Neural progenitor cell (in vitro differentiated cells): ENCODE data around the gene GLP1R. TPM values are rescaled to one million over a fixed set of nuclear protein-coding genes. Genes with fewer than 3 reads are reported as not detected.

Experiments
- DNase-seq: peaks from one replicate; pipeline ENCODE4 v3.0.0-alpha.2; 2016; ENCODE audit warnings: low spot score
- H2AFZ ChIP-seq: fragments of 200-600 bp; sonication (generic); replicated peaks from 2 replicates; pipeline ENCODE4 v1.6.1; 2016; ENCODE audit warnings: antibody characterized with exemption
- H3F3A ChIP-seq: fragments of 200-600 bp; sonication (generic); 2 replicates; pipeline ENCODE4 v1.6.1; 2016; ENCODE audit warnings: antibody characterized with exemption, low read depth
- H3K27ac ChIP-seq: fragments of 200-600 bp; sonication (generic); 2 replicates; pipeline ENCODE4 v1.5.1; 2016; ENCODE audit warnings: mild to moderate bottlenecking
- H3K27me3 ChIP-seq: fragments of 200-600 bp; sonication (generic); 2 replicates; pipeline ENCODE4 v1.6.1; 2016; ENCODE audit warnings: mild to moderate bottlenecking, moderate library complexity
- H3K36me3 ChIP-seq: fragments of 200-600 bp; sonication (generic); 2 replicates; pipeline ENCODE4 v1.5.1; 2016
- H3K4me1 ChIP-seq: fragments of 200-600 bp; sonication (generic); 2 replicates; pipeline ENCODE4 v1.6.1; 2016; ENCODE audit warnings: mixed run types
- H3K4me2 ChIP-seq: fragments of 200-600 bp; sonication (generic); 2 replicates; pipeline ENCODE4 v1.6.1; 2016
- H3K4me3 ChIP-seq: fragments of 200-600 bp; sonication (generic); 2 replicates; pipeline ENCODE4 v1.5.1; 2016
- H3K79me2 ChIP-seq: fragments of 200-600 bp; sonication (generic); 2 replicates; pipeline ENCODE4 v1.6.1; 2016; ENCODE audit warnings: low read depth
- H3K9ac ChIP-seq: fragments of 200-600 bp; sonication (generic); 2 replicates; pipeline ENCODE4 v1.6.1; 2016
- H3K9me3 ChIP-seq: fragments of 200-600 bp; sonication (generic); 2 replicates; pipeline ENCODE4 v1.5.1; 2016; ENCODE audit warnings: low read depth
- H4K20me1 ChIP-seq: fragments of 200-600 bp; sonication (generic); 2 replicates; pipeline ENCODE4 v1.6.1; 2016; ENCODE audit warnings: low read depth
- H3K27ac Mint-ChIP-seq: 3 replicates; pipeline ENCODE4 v1.8.0; 2021; ENCODE audit warnings: mixed read lengths
- H3K27me3 Mint-ChIP-seq: 2 replicates; pipeline ENCODE4 v1.8.0; 2022; ENCODE audit warnings: low read depth, mild to moderate bottlenecking, inconsistent platforms, moderate library complexity, mixed read lengths; ENCODE audit not compliant: insufficient read depth
- H3K36me3 Mint-ChIP-seq: 3 replicates; pipeline ENCODE4 v1.8.0; 2021; ENCODE audit warnings: mixed read lengths
- H3K4me1 Mint-ChIP-seq: 3 replicates; pipeline ENCODE4 v1.8.0; 2021; ENCODE audit warnings: mixed read lengths
- H3K4me3 Mint-ChIP-seq: 3 replicates; pipeline ENCODE4 v1.8.0; 2021; ENCODE audit warnings: mild to moderate bottlenecking, moderate library complexity, mixed read lengths
- H3K9me3 Mint-ChIP-seq: 3 replicates; pipeline ENCODE4 v1.8.0; 2020; ENCODE audit warnings: mixed read lengths
- EZH2 ChIP-seq: fragments of 200-600 bp; sonication (generic); IDR thresholded peaks from 2 replicates; pipeline ENCODE4 v1.6.1; 2017; ENCODE audit warnings: antibody characterized with exemption, mild to moderate bottlenecking, moderate library complexity
- EZH2phosphoT487 ChIP-seq: fragments of 200-600 bp; sonication (generic); IDR thresholded peaks from 2 replicates; pipeline ENCODE4 v1.6.1; 2017; ENCODE audit warnings: antibody characterized with exemption
- total RNA-seq: library from RNA; depleted of rRNA; stranded (reverse); fragments of >200 nt; gene quantifications from 2 replicates; pipeline ENCODE4 v1.2.3, GENCODE V29; 2015; ENCODE audit warnings: low replicate concordance
- TF ChIP-seq, protein P1 (sequence below): fragments of 200-600 bp; sonication (generic); IDR thresholded peaks from 2 replicates; pipeline ENCODE4 v1.5.1; 2017; ENCODE audit warnings: antibody characterized with exemption, mild to moderate bottlenecking

GLP1R gene
- total RNA-seq, 1 donor from 2014 or later = 0.82 TPM

DNA sequence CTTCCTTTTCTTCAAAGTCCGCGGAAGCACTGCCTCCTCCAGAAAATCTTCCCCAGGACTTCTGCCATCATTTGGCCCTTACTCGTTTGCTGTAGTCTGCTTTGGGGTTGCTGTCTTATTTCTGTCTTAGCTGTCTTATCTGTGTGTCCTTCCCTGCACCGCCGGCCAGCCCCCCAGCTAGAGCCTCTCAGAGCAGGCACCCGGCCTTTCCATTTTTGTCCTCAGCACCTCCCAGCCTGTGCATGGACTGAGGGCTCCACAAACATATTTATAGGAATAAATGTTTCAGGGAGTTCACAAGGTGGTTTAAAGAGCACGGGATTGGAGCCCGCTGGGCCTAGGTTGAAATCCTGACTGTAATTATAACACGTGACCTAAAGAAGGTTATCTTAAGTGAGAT lies 8.1 kb downstream of the GLP1R start:
- H3K27me3 Mint-ChIP-seq = peaks cover 12% of the 10 kb centered on the region

DNA sequence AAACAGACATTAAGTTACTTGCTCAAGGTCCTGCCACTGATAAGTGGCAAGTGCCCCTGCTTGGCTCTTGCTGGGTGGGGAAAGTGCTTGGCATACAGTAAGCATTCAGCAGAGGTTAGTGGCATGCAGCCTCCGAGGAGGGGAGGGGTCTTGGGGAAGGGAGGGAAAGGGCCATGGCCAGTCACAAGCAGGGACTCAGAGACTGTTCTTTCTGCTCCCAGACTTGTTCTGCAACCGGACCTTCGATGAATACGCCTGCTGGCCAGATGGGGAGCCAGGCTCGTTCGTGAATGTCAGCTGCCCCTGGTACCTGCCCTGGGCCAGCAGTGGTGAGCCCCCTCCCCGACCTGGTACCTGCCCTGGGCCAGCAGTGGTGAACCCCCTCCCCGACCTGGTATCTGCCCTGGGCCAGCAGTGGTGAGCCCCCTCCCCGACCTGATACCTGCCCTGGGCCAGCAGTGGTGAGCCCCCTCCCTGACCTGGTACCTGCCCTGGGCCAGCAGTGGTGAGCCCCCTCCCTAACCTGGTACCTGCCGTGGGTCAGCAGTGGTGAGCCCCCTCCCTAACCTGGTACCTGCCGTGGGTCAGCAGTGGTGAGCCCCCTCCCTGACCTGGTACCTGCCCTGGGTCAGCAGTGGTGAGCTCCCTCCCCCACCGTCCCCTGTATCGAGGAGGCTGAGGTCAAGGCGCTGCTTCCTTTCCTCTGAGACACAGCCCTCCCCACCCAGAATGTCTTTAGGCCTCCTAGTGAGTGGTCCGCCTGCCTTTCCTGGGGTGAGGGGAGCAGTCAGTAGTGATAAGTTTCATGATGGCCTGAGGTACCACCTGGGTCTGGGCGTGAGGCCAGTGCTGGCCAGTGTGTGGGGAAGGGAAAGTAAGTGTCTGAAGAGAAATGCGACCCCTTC lies 8.9 kb downstream of the GLP1R start:
- Mint-ChIP-seq H3K9me3 (no peaks in the 10 kb centered on the region), H3K27ac (no peak overlapping the region), H3K4me3 (no peak overlapping the region), H3K27me3 (peaks cover 12% of the 10 kb centered on the region), H3K36me3 (no peaks in the 10 kb centered on the region), H3K4me1 (peaks cover 7% of the 10 kb centered on the region)
- H3K9ac ChIP-seq = no peak overlapping the region
- H3K27me3 ChIP-seq = no peaks in the 10 kb centered on the region
- no peaks in the 10 kb centered on the region for H3K4me1 ChIP-seq
- no peak overlapping the region for H2AFZ ChIP-seq
- DNase-seq = no peak
- H3K9me3 ChIP-seq = no peaks in the 10 kb centered on the region
- H3K79me2 ChIP-seq = no peaks in the 10 kb centered on the region
- H3K27ac ChIP-seq = no peak overlapping the region
- no peak overlapping the region for H3K4me3 ChIP-seq
- no peak overlapping the region for H3K4me2 ChIP-seq
- H4K20me1 ChIP-seq = no peaks in the 10 kb centered on the region
- TF ChIP-seq EZH2 (no peak), EZH2phosphoT487 (no peak)
- TF ChIP-seq, protein P1, sequence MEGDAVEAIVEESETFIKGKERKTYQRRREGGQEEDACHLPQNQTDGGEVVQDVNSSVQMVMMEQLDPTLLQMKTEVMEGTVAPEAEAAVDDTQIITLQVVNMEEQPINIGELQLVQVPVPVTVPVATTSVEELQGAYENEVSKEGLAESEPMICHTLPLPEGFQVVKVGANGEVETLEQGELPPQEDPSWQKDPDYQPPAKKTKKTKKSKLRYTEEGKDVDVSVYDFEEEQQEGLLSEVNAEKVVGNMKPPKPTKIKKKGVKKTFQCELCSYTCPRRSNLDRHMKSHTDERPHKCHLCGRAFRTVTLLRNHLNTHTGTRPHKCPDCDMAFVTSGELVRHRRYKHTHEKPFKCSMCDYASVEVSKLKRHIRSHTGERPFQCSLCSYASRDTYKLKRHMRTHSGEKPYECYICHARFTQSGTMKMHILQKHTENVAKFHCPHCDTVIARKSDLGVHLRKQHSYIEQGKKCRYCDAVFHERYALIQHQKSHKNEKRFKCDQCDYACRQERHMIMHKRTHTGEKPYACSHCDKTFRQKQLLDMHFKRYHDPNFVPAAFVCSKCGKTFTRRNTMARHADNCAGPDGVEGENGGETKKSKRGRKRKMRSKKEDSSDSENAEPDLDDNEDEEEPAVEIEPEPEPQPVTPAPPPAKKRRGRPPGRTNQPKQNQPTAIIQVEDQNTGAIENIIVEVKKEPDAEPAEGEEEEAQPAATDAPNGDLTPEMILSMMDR = no peak
- no peaks in the 10 kb centered on the region for H3K36me3 ChIP-seq
- no peaks in the 10 kb centered on the region for H3F3A ChIP-seq

More for the DNA sequence above, 8.1 kb downstream of the GLP1R start:
- Mint-ChIP-seq H3K27ac (no peak overlapping the region), H3K4me1 (peaks cover 4% of the 10 kb centered on the region), H3K9me3 (no peaks in the 10 kb centered on the region), H3K4me3 (no peak overlapping the region), H3K36me3 (no peaks in the 10 kb centered on the region)
- Histone ChIP-seq H3K4me2 (no peak overlapping the region), H2AFZ (no peak overlapping the region), H3K4me3 (no peak overlapping the region), H3K27ac (no peak overlapping the region), H4K20me1 (no peaks in the 10 kb centered on the region), H3K4me1 (no peaks in the 10 kb centered on the region), H3K79me2 (no peaks in the 10 kb centered on the region), H3K9me3 (no peaks in the 10 kb centered on the region), H3K36me3 (no peaks in the 10 kb centered on the region), H3K9ac (no peak overlapping the region), H3K27me3 (no peaks in the 10 kb centered on the region), H3F3A (no peaks in the 10 kb centered on the region)
- no peak for TF ChIP-seq EZH2
- TF ChIP-seq, protein P1 = no peak
- TF ChIP-seq EZH2phosphoT487 = no peak
- no peak for DNase-seq

DNA sequence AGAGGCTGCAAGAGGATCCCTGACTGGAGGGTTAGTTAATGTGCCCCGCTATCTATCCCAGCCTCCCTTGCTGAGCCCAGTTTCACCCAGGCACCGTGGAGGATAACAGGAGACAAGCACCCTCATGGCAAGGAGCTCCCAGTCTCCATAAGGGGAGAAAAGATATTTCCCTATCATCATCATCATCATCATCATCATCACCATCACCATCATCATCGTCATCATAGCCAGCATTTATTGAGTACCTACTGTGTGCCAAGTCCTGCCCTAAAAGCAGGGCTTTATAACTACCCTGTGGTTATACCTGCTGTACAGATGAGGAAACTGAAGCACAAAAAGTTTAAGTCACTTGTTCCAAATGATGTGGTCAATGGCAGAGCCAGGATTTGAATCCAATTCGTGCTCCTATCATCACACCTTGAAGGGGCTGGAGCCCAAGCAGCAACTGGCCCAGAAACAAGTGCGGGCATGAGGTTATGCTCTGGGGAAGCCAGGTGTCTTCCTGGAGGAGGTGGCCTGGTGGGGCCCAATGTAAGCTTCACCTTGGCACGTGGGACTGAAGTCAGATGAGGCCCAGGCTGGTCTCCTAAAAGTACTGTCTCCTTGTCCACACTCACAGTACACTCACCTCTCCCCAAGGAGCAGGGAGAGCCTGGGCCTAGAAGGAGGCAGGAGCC lies 10.0 kb downstream of the GLP1R start:
- H3K27me3 Mint-ChIP-seq = peaks cover 10% of the 10 kb centered on the region
- no peak for DNase-seq
- no peak overlapping the region for H3K4me2 ChIP-seq
- TF ChIP-seq, protein P1 = no peak
- no peak for TF ChIP-seq EZH2phosphoT487
- no peak for TF ChIP-seq EZH2
- H3K4me3 ChIP-seq = no peak overlapping the region
- no peak overlapping the region for H2AFZ ChIP-seq
- H3K79me2 ChIP-seq = no peaks in the 10 kb centered on the region
- H3K36me3 ChIP-seq = no peaks in the 10 kb centered on the region
- no peaks in the 10 kb centered on the region for H3K9me3 ChIP-seq
- H3F3A ChIP-seq = no peaks in the 10 kb centered on the region
- no peaks in the 10 kb centered on the region for H3K9me3 Mint-ChIP-seq
- H3K9ac ChIP-seq = no peak overlapping the region
- H3K27me3 ChIP-seq = no peaks in the 10 kb centered on the region
- no peak overlapping the region for H3K27ac Mint-ChIP-seq
- H4K20me1 ChIP-seq = no peaks in the 10 kb centered on the region
- no peak overlapping the region for H3K27ac ChIP-seq
- H3K36me3 Mint-ChIP-seq = no peaks in the 10 kb centered on the region
- H3K4me1 Mint-ChIP-seq = peaks cover 9% of the 10 kb centered on the region
- H3K4me1 ChIP-seq = no peaks in the 10 kb centered on the region
- no peak overlapping the region for H3K4me3 Mint-ChIP-seq
